ENCODE measurements around the gene TCTN1. TPM values are rescaled to one million over a fixed set of nuclear protein-coding genes. Genes with fewer than 3 reads are reported as not detected.

TCTN1 gene
- total and polyA plus RNA-seq, 8 donors: 34.1 to 84.3 (median 73.6) TPM

DNA sequence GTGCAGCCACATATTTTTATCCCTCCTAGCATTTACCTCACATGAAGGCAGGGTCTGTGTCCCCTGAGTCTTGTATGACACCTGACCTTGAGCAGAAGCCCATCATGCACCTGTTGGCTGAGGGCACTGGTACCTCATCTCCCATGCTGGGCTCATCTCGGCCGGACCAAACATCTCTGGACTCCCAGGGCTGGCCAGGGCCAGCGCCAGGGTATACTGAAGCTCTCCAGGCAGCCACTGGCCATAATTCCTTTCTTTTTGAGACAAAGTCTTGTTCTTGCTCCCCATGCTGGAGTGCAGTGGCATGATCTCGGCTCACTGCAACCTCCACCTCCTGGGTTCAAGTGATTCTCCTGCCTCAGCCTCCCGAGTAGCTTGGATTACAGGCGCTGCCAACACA, 53.0 kb downstream of the TCTN1 start:
- Histone ChIP-seq H3K4me1 (no peaks in the 10 kb centered on the region), H3K4me3 (no peak overlapping the region), H3K27ac (no peak overlapping the region), H3K9me3 (peaks cover 0 to 27% of the 10 kb centered on the region in 2 donors), H3K36me3 (peaks cover 0 to 5% of the 10 kb centered on the region in 2 donors), H3K27me3 (no peaks in the 10 kb centered on the region)
- no peak for ATAC-seq
- TF ChIP-seq, protein P1, sequence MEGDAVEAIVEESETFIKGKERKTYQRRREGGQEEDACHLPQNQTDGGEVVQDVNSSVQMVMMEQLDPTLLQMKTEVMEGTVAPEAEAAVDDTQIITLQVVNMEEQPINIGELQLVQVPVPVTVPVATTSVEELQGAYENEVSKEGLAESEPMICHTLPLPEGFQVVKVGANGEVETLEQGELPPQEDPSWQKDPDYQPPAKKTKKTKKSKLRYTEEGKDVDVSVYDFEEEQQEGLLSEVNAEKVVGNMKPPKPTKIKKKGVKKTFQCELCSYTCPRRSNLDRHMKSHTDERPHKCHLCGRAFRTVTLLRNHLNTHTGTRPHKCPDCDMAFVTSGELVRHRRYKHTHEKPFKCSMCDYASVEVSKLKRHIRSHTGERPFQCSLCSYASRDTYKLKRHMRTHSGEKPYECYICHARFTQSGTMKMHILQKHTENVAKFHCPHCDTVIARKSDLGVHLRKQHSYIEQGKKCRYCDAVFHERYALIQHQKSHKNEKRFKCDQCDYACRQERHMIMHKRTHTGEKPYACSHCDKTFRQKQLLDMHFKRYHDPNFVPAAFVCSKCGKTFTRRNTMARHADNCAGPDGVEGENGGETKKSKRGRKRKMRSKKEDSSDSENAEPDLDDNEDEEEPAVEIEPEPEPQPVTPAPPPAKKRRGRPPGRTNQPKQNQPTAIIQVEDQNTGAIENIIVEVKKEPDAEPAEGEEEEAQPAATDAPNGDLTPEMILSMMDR (IDR thresholded peaks at IDR 0.05): no peak
- no peak for DNase-seq
- intact Hi-C loops (cut with DNase I): no loop called here

DNA sequence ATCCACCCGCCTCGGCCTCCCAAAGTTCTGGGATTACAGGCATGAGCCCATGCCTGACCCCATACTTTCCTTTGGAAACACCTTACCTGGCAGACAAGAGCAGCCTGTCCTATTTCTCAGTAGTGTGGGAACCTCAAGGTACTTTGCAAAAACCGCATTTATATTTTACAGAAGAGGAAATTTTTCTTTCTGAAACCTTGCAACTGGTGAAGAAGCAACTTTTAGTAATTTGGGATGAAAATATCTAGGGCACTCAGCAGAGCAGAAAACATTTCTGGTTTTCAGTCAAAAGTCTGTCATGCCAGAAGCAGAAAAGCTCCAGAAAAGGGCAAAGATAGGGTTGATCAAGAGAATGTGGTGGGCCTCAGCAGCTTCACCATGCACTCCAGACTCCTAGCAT, 53.7 kb downstream of the TCTN1 start:
- no peaks in the 10 kb centered on the region for H3K27me3 ChIP-seq
- H3K4me3 ChIP-seq: no peak overlapping the region
- peaks cover 0 to 5% of the 10 kb centered on the region in 2 donors for H3K36me3 ChIP-seq
- H3K27ac ChIP-seq: no peak overlapping the region
- ATAC-seq (no peak), DNase-seq (no peak)
- H3K4me1 ChIP-seq: no peaks in the 10 kb centered on the region
- TF ChIP-seq, protein P1 (IDR thresholded peaks at IDR 0.05): no peak
- H3K9me3 ChIP-seq: peaks cover 0 to 27% of the 10 kb centered on the region in 2 donors
- intact Hi-C loops (cut with DNase I): no loop called here

DNA sequence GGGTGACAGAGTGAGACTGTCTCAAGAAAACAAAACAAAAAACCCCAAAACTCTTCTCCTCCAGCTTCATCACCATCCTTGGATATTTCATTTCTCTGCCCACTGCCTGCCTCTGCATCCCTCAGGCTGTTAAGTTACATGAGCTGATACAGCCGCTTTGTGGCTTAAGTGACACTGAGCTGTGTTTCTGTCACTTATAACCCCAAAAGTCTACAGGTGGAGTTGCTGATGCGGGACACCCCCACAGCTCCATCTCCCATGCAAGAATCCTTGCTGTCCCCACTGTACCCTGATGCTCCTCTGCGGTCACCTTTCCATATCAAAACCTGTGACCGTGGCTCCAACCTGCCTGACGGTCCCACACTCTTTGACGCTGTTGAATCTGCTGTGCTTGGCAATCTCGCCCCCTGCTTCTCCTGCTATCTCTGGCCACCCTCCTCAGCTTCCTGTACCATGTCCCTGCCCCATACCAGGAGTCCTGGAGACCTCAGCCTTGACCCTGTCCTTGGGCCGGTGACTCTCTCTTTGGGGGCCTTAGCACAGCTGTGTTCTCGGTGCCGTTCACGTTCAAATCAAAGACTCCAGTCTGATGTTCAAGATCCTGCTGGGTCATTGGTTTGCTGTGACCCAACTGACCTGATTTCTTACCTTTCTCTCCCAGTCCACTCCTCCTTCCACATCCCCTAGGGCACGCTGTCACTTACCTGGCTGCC, 54.7 kb downstream of the TCTN1 start:
- ATAC-seq (no peak), DNase-seq (no peak)
- no peak overlapping the region for H3K4me3 ChIP-seq
- no peaks in the 10 kb centered on the region for H3K4me1 ChIP-seq
- H3K27me3 ChIP-seq: no peaks in the 10 kb centered on the region
- H3K36me3 ChIP-seq: peaks cover 0 to 5% of the 10 kb centered on the region in 2 donors
- no peak overlapping the region for H3K27ac ChIP-seq
- H3K9me3 ChIP-seq: peaks cover 0 to 27% of the 10 kb centered on the region in 2 donors
- TF ChIP-seq, protein P1 (IDR thresholded peaks at IDR 0.05): no peak
- intact Hi-C loops (cut with DNase I): no loop called here

DNA sequence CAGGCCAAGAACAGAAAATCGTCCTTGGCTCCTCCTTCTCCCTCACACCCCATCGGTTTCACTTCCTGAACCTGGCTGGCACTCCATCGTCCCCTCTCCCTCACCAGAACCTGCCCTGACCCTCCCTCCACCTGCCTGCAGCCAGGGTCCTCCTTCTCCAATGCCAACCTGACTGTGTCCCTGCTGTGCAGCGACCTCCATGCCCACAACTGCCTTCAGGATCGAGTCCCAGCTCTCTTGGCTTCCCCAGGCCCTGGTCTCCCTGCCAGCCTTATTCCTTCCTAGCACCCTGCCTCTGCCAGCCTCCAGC, 55.2 kb downstream of the TCTN1 start:
- H3K27ac ChIP-seq: no peak overlapping the region
- H3K4me1 ChIP-seq: no peaks in the 10 kb centered on the region
- DNase-seq: no peak
- ATAC-seq: no peak
- H3K36me3 ChIP-seq: peaks cover 0 to 5% of the 10 kb centered on the region in 2 donors
- peaks cover 0 to 24% of the 10 kb centered on the region in 2 donors for H3K9me3 ChIP-seq
- H3K4me3 ChIP-seq: no peak overlapping the region
- TF ChIP-seq, protein P1 (IDR thresholded peaks at IDR 0.05): no peak
- H3K27me3 ChIP-seq: no peaks in the 10 kb centered on the region
- intact Hi-C loops (cut with DNase I): no loop called here

DNA sequence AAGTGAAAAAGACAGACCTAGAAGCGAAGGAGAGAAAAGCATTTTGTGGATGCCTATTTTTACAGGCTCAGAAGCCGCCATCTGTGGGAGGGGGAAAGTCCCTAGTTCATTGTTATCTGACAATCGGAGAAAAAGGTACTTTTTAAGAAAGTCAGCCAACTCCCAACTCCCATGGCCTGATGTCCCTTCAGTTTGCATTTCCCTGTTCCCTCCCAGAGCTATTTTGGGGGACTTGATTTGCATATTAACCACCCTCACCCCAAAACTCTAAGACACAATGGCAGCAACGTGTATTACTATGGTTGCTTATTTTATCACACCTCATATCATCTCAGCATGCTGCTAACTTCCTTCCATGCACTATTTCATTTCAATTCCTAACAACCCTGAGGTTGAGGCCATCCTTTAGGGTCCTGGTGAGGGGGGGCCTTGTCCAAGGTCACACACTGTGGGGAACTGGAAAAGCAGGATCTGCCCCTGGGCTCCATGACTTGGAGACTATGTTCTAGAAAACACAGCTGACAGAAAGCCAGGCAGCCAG, 56.3 kb downstream of the TCTN1 start:
- Histone ChIP-seq H3K27ac (no peak overlapping the region), H3K4me3 (no peak overlapping the region), H3K36me3 (peaks cover 0 to 5% of the 10 kb centered on the region in 2 donors), H3K4me1 (no peaks in the 10 kb centered on the region), H3K27me3 (no peaks in the 10 kb centered on the region), H3K9me3 (peaks cover 0 to 19% of the 10 kb centered on the region in 2 donors)
- no peak for ATAC-seq
- intact Hi-C loops (cut with DNase I): no loop called here
- TF ChIP-seq, protein P1 (IDR thresholded peaks at IDR 0.05): no peak
- no peak for DNase-seq
